SH-SY5Y (cell line): ENCODE results near the gene CFLAR.

Experiments used
- GATA2 ChIP-seq: IDR thresholded peaks from 2 replicates; pipeline ENCODE4 v1.6.1; 2011; ENCODE audit warnings: mild to moderate bottlenecking, low read depth, low read length
- GATA3 ChIP-seq: IDR thresholded peaks from 2 replicates; pipeline ENCODE4 v1.6.1; 2011; ENCODE audit warnings: low read depth, mild to moderate bottlenecking, low read length, moderate library complexity

DNA sequence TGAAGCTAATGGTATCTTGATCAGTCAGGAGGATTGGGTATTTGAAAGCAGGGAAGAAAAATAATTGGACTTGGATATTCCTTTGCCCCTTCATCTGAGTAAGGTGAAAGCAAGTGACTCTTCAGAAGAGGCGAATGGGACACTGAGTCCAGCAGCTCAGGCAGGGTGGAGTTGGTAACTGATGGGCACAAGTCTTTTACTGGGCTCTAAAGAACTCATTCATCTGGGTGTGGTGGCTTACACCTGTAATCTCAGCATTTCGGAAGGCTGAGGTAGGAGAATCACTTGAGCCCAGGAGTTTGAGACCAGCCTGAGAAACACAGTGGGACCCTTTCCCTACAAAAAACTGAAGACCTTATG, 11.2 kb downstream of the CFLAR start:
- no peak for TF ChIP-seq GATA3
- no peak for TF ChIP-seq GATA2
